Measurements from ENCODE around the gene DCUN1D1. TPM values are rescaled to one million over a fixed set of nuclear protein-coding genes. Genes with fewer than 3 reads are reported as not detected.

The DCUN1D1 gene
- total and polyA plus RNA-seq, 10 of the 15 experiments (the other 5 are each of a cell fraction or from before 2014, with no cell fraction given), result 19.8 to 47.4 (median 30.8) TPM

DNA sequence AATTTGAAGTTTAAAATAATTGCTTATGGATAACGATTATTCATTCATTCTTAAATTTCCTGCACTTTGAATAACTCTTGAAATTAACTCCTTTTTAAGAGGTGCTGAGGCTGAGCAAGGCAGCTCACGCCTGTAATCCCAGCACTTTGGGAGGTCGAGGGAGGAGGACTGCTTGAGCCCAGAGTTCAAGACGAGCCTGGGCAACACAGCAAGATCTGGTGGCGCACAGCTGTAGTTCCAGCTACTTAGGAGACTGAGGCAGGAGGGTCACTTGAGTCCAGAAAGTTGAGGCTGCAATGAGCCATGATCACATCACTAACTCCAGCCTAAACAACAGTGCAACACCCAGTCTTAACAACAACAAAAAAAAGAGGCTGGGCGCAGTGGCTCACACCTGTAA is 8.0 kb downstream of the DCUN1D1 start (continued):
- no peak for TF ChIP-seq NFIC (IDR thresholded peaks at IDR 0.05; ENCODE audit: low read depth, low read length)
- TF ChIP-seq, protein P1, sequence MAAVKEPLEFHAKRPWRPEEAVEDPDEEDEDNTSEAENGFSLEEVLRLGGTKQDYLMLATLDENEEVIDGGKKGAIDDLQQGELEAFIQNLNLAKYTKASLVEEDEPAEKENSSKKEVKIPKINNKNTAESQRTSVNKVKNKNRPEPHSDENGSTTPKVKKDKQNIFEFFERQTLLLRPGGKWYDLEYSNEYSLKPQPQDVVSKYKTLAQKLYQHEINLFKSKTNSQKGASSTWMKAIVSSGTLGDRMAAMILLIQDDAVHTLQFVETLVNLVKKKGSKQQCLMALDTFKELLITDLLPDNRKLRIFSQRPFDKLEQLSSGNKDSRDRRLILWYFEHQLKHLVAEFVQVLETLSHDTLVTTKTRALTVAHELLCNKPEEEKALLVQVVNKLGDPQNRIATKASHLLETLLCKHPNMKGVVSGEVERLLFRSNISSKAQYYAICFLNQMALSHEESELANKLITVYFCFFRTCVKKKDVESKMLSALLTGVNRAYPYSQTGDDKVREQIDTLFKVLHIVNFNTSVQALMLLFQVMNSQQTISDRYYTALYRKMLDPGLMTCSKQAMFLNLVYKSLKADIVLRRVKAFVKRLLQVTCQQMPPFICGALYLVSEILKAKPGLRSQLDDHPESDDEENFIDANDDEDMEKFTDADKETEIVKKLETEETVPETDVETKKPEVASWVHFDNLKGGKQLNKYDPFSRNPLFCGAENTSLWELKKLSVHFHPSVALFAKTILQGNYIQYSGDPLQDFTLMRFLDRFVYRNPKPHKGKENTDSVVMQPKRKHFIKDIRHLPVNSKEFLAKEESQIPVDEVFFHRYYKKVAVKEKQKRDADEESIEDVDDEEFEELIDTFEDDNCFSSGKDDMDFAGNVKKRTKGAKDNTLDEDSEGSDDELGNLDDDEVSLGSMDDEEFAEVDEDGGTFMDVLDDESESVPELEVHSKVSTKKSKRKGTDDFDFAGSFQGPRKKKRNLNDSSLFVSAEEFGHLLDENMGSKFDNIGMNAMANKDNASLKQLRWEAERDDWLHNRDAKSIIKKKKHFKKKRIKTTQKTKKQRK (IDR thresholded peaks at IDR 0.05; ENCODE audit: low read depth, low read length), result no peak
- TF ChIP-seq, protein P2, sequence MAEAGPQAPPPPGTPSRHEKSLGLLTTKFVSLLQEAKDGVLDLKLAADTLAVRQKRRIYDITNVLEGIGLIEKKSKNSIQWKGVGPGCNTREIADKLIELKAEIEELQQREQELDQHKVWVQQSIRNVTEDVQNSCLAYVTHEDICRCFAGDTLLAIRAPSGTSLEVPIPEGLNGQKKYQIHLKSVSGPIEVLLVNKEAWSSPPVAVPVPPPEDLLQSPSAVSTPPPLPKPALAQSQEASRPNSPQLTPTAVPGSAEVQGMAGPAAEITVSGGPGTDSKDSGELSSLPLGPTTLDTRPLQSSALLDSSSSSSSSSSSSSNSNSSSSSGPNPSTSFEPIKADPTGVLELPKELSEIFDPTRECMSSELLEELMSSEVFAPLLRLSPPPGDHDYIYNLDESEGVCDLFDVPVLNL (IDR thresholded peaks at IDR 0.05; ENCODE audit: low read depth, low read length), result no peak
- no peak for TF ChIP-seq HCFC1 (IDR thresholded peaks at IDR 0.05; ENCODE audit: low read length)
- no peak for TF ChIP-seq KAT2A (conservative IDR thresholded peaks at IDR 0.05; ENCODE audit: control insufficient read depth, low read depth, low read length)
- TF ChIP-seq, protein P3, sequence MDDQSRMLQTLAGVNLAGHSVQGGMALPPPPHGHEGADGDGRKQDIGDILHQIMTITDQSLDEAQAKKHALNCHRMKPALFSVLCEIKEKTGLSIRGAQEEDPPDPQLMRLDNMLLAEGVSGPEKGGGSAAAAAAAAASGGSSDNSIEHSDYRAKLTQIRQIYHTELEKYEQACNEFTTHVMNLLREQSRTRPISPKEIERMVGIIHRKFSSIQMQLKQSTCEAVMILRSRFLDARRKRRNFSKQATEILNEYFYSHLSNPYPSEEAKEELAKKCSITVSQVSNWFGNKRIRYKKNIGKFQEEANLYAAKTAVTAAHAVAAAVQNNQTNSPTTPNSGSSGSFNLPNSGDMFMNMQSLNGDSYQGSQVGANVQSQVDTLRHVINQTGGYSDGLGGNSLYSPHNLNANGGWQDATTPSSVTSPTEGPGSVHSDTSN (IDR thresholded peaks at IDR 0.05; ENCODE audit: insufficient replicate concordance, low read depth, low read length), result no peak
- no peak for TF ChIP-seq RFX5 (IDR thresholded peaks at IDR 0.05; ENCODE audit: low read depth, low read length)
